HG03175 (cell line): ENCODE measurements around the gene RFPL3.
"Not testable (repeated sequence)": the region's sequence is repeated elsewhere in the genome, so short reads cannot be mapped to it uniquely, and the experiment has no call there.

Experiments used
- ATAC-seq: cut with Tn5 transposase; IDR thresholded peaks from one replicate; pipeline ENCODE4 v1.9.1; 2021; ENCODE audit warnings: mild to moderate bottlenecking, moderate library complexity; ENCODE audit not compliant: unreplicated experiment

RFPL3 gene

DNA sequence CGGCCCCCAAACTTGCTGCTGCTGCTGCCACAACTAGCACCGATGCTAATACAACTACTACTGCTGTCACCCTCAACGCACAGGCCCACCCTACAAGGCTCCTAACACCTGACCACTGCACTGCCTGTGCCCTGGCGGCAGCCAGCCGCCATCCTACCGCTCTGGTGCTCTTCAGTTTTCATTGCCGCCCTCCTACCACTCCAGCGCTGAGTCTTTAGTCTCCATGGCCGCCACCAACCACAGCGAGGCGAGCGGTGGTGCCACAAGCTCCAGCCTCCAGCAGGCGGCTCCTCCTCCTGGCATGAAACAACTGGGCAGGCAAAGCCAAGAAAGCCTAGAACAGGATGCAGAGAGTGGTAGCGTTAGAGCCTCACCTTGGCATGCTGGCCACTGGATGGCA is 5.0 kb upstream of the RFPL3 start:
- no peak for ATAC-seq

- no peak for ATAC-seq
Measured at GRCh38 chr22:32353292-32353691, 4.4 kb upstream of the RFPL3 start.

DNA sequence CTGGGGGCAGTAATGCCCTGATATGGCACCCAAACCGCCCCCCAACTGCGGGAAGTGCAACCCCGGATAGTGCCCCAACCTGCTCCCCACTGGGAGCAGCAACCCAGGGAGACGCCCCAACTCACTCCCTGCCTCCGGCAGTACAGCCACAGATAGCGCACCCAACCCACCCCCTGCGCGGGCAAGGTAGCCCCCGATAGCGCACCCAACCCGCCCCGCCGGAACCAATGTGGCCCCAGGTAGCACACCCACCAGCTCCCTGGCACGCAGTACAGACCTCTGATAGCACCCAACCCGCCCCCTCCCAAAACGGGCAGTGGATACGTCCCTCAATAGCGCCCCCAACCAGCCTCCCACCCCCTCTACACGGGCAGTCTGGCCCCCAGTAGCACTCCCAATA is 3.8 kb upstream of the RFPL3 start:
- ATAC-seq = no peak

DNA sequence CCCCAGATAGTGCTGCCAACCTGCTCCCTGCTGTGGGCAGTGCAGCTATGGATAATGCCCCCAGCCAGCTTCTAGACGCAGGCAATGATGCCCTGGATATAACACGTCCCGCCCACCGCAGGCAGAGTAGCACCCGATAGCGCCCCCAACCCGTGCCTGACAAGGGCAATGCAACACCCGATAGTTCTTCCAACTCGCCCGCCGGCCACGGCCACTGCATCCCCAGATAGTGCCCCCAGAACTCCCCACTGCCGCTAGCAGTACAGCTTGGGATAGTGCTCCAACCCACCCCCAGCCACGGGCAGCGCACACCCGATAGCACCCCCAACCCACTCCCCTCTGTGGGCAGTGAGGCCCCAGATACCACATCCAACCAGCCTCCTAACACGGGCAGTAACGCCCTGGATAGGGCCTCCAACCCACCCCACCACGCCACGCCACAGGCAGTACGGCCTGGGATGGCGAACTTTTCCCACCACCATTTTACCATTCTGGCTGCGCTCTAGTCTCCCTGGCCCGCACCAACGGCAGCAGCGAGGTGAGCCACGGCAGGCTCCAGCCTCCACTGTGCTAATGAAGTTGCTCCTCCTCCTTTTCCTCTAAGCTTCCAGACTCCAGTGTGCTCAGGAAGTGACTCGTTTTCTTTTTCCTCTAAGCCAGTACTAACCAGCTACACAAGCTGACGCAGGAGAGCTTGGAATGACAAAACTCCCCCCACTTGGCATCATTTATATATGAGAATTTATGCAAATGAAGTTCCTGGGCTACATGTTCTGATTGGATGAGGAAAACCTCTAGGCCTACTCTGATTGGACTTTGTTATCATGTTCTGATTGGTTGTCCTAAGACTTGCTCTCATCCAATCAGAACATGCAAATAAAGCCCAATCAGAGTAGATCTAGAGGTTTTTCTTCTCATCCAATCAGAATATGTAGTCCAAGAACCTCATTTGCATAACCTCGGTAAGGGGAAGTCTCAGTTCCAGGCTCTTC is 3.0 kb upstream of the RFPL3 start:
- ATAC-seq = no peak

GRCh38 chr22:32355760-32356159 is 1.9 kb upstream of the RFPL3 start:
- no peak for ATAC-seq

- not testable (repeated sequence) for ATAC-seq
Measured at GRCh38 chr22:32360096-32360495, 2.4 kb downstream of the RFPL3 start.

GRCh38 chr22:32361257-32361656 is 3.6 kb downstream of the RFPL3 start:
- ATAC-seq = no peak

GRCh38 chr22:32364210-32364609 is 6.5 kb downstream of the RFPL3 start:
- ATAC-seq = no peak

DNA sequence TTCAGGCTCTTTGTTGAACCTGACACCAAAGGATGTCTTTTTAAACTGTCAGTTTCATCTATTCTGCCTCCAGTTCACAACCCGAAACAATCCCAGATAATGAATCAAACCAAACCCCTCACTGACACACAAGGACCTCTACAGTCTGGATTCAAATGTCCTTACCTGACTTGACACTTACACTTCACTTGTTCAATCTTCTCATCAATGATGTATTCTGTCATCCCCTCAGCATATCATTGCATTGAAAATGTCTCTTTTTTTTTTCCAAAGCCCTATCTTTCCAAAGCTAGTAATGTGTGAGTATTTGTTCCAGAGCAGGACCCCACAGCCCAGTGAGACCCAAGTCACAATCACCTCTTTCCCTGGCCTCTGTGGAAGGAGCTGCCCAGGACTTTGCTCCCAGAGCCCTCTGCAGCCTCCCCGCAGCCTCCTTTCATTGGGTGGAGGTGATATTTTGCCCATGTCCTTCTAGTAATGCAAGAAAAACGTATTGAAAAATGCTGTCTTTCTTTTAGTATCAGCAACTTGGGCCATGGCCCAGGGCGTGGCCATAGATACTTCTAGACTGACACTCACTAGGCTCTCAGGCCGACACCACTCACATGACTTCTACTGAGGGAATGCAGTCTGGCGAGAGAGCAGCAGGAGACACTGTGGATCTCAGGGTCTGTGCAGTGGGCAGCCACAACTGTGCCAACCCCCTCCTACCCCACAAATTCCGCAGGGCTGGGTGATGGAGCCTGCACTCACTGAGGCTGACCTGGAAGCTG is 18.2 kb downstream of the RFPL3 start:
- ATAC-seq = no peak

GRCh38 chr22:32376681-32377080 is 19.0 kb downstream of the RFPL3 start:
- no peak for ATAC-seq

GRCh38 chr22:32378707-32379272 is 21.1 kb downstream of the RFPL3 start:
- ATAC-seq = no peak

DNA sequence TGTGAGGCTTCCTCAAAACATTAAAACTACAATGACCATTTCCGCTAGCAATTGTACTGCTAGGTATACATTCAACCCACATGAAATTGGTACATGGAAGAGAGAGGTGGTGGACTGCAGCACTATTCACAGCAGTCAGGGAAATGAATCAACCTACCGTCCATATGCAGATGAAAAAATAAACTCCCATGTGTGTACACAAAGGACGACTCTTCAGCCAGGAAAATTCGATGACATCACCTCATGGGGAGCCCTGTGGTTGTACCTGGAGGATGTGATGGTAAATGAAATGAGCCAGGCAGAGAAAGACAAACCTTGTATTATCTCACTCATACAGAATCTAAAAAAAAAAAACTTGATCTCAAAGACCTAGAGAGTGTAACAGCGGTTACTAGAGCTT is 23.3 kb downstream of the RFPL3 start:
- ATAC-seq = no peak

GRCh38 chr22:32385681-32386080 is 28.0 kb downstream of the RFPL3 start:
- ATAC-seq = no peak

DNA sequence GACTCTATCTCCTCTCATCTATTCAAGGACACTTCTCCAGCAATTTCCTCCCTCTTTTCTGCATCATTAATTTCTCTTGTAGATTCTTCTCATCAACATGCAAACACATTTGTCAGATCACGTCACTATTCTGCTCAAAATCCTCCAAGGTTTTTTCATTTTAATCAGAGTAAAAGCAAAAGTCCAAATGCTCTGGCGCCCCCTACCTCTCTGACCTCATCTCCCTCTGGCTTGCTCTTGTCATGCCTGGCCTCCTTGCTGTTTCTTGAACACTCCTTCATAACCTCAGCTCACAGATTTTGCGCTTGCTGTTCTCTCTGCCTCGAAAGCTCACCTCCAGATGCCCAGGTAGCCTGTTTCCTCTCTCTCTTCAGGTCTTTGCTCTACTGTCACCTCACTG is 32.0 kb downstream of the RFPL3 start:
- ATAC-seq = no peak

GRCh38 chr22:32395107-32395506 is 37.4 kb downstream of the RFPL3 start:
- ATAC-seq = no peak

DNA sequence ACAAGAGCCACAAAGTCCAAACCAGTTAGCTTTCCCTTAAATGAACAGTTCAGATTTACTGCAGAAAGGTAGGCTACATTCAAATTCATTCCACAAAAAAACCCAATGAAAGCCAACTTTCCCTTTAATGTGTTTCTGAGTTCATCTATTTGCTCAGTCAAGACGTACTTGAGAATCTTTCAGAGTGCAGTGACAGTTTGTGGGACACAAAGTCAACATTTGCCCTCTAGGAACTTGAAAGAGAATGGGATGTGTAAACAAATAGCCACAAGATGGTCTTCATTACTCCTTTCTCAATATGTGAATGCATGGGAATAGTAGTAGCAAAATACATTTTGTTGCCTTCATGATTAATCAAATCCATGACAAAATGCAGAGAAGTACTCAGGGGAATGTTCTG is 38.6 kb downstream of the RFPL3 start:
- no peak for ATAC-seq

DNA sequence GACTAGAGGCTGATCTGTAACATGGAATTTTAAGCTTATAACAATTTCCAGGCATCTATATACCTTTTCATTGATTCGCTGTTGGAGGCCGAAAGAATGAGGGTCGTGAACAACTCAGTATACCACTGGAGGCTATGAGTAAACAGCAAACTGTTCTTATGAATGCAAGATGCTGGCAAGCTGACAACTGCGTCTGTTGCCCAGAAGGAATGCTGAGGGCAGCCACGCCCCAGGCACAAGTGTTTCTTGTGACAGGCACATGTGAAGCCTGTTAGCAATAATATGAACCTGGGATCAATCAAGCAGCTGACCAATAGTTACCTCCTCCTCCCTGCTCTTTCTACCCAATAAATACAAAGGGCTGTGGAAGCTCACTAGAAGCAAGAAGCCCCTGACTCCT is 39.1 kb downstream of the RFPL3 start:
- no peak for ATAC-seq

DNA sequence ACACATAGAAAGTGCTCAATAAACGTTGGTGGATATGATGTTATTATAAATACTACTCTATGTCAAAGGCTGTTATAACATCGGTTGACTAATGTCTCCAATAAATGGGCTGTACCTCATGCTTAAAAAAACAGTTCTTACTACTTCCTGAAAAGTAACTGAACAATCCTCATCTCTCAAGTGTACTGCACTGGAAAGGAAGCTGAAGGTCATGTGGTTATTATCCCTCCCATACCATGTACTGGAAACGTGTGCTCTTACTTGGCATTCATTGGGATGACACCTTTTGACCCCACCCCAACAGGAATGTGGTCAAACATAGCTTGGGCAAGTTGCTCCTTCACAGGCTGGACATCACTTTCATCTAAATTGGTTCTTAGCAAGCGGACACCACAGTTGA is 43.8 kb downstream of the RFPL3 start:
- no peak for ATAC-seq

DNA sequence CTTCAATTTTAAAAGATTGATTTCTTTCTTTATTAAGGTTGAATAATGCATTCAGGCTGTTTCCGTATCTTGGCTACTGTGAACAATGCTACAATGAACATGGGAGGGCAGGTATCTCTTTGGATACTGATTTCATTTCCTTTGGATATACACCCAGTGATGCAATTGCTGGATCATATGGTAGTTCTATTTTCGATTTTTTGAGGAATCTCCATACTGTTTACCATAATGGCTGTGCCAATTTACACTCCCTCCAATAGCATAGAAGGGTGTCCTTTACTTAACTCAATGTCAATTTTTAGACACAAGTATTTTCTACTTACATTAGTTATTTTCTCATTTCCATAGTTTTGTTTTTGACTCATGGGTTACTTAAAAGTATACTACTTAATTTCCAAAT is 46.4 kb downstream of the RFPL3 start:
- ATAC-seq = no peak

- peak; percentile 75 for ATAC-seq
Measured at GRCh38 chr22:32407312-32407711, 49.6 kb downstream of the RFPL3 start.

DNA sequence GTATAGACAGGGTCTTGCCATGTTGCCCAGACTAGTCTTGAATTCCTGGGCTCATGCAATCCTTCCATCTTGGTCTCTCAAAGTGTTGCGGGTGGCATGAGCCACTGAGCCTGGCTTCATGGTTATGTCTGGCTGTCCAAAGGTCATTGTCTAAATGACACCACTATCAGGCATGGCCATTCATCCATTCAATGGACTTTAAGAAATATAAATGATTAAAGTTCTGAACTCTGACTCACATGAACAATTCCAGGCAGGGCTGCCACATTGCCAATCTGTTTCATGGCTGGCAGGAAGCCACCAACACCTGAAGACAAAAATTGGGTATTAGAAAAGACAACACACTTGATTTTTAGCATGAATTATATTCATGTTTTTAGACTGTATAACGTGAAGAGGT is 50.3 kb downstream of the RFPL3 start:
- ATAC-seq = no peak

DNA sequence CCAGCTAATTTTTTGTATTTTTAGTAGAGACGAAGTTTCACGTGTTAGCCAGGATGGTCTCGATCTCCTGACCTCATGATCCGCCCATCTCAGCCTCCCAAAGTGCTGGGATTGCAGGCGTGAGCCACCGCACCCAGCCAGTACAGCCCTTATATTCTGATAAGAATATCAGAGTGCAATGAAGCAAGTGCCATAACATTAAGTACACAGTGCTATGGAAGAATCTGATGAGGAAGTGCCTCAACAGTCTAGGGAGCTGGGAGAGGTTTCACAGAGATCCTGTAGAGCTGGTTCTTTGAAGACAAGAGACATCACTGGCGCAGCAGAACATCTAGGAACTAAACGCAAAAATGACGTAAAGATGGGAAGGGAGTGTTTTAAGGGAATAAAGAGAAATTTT is 52.3 kb downstream of the RFPL3 start:
- no peak for ATAC-seq
